Measurements from ENCODE around the gene CSAD. TPM values are rescaled to one million over a fixed set of nuclear protein-coding genes. Genes with fewer than 3 reads are reported as not detected.

Gene CSAD
- total and polyA plus RNA-seq, 3 experiments from 2014 or later, result 0.70 to 18.7 (median 15.8) TPM

DNA sequence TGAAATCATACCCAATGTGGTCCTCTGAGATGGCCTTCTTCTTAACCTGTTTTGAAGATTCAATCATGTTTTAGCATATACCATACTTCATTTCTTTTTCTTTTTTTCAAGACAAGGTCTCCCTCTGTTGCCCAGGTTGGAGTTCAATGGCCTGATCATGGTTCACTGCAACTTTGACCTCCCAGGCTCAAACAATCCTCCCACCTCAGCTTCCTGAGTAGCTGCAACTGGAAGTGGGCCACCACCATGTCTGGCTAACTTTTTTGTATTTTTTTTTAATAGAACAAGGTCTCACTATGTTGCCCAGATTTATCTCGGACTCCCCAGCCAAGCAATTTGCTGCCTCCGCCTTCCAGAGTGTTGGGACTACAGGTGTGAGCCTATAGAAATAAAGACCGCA lies 47.0 kb downstream of the CSAD start:
- Mint-ChIP-seq H3K27me3 (peaks cover 10 to 14% of the 10 kb centered on the region in 2 donors), H3K4me3 (no peak overlapping the region), H3K27ac (no peak overlapping the region), H3K36me3 (peaks cover 0 to 11% (median 2%) of the 10 kb centered on the region in 3 donors), H3K9me3 (peaks cover 8 to 14% (median 12%) of the 10 kb centered on the region in 5 donors), H3K4me1 (no peaks in the 10 kb centered on the region)
- no peaks in the 10 kb centered on the region for H3K9me3 ChIP-seq (ENCODE audit: low read length)
- CTCF ChIA-PET, result interaction anchor here (1.2 kb wide), 1 partner anchor 68 kb away, joined by 4 read pairs; no protein-coding TSS in a partner anchor
- no peaks in the 10 kb centered on the region for H3K4me1 ChIP-seq (ENCODE audit: insufficient read depth, low read length)
- H3K36me3 ChIP-seq (ENCODE audit: insufficient read depth, low read length), result no peaks in the 10 kb centered on the region
- POLR2A ChIA-PET, result interaction anchor here (0.6 kb wide), 1 partner anchor 23 kb away, joined by 4 read pairs; no protein-coding TSS in a partner anchor
- H3K4me3 ChIP-seq (ENCODE audit: low read length), result no peak overlapping the region
- no peaks in the 10 kb centered on the region for H3K27me3 ChIP-seq (ENCODE audit: insufficient read depth, low read length, poor library complexity, severe bottlenecking)
- no peak overlapping the region for H3K27ac ChIP-seq (ENCODE audit: low read depth, low read length)
- no peak for DNase-seq

DNA sequence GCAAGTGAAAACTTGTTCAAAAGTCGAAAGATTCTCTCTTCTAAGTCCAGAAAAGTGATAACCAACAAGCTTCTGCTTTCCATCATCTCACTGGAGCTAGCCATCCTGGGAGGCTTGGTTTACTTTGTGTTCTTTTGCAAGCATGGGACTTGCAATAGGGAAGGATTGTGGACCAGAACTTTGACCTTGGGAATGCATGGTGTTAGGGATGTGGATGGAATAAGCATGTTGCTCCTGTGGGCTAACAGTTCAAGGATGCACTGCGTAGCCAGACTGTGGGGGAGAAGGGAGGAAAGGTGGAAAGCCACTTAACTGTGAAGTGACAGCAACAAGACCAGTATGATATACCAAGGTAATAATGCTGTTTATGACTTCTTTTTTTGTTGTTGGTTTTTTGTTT lies 48.9 kb downstream of the CSAD start:
- no peaks in the 10 kb centered on the region for H3K4me1 ChIP-seq (ENCODE audit: insufficient read depth, low read length)
- no peak overlapping the region for H3K4me3 Mint-ChIP-seq
- H3K36me3 Mint-ChIP-seq, result no peaks in the 10 kb centered on the region
- H3K9me3 Mint-ChIP-seq, result peaks cover 0 to 3% (median 2%) of the 10 kb centered on the region in 5 donors
- no peak for DNase-seq
- no peaks in the 10 kb centered on the region for H3K9me3 ChIP-seq (ENCODE audit: low read length)
- peaks cover 0 to 1% of the 10 kb centered on the region in 2 donors for H3K27me3 Mint-ChIP-seq
- H3K36me3 ChIP-seq (ENCODE audit: insufficient read depth, low read length), result no peaks in the 10 kb centered on the region
- H3K27ac ChIP-seq (ENCODE audit: low read depth, low read length), result no peak overlapping the region
- H3K27me3 ChIP-seq (ENCODE audit: insufficient read depth, low read length, poor library complexity, severe bottlenecking), result no peaks in the 10 kb centered on the region
- H3K4me3 ChIP-seq (ENCODE audit: low read length), result no peak overlapping the region
- ChIA-PET POLR2A (no interaction called here), CTCF (no interaction called here)
- peak overlapping the region in 1 of 8 donors; percentile 34 for H3K27ac Mint-ChIP-seq
- no peaks in the 10 kb centered on the region for H3K4me1 Mint-ChIP-seq

DNA sequence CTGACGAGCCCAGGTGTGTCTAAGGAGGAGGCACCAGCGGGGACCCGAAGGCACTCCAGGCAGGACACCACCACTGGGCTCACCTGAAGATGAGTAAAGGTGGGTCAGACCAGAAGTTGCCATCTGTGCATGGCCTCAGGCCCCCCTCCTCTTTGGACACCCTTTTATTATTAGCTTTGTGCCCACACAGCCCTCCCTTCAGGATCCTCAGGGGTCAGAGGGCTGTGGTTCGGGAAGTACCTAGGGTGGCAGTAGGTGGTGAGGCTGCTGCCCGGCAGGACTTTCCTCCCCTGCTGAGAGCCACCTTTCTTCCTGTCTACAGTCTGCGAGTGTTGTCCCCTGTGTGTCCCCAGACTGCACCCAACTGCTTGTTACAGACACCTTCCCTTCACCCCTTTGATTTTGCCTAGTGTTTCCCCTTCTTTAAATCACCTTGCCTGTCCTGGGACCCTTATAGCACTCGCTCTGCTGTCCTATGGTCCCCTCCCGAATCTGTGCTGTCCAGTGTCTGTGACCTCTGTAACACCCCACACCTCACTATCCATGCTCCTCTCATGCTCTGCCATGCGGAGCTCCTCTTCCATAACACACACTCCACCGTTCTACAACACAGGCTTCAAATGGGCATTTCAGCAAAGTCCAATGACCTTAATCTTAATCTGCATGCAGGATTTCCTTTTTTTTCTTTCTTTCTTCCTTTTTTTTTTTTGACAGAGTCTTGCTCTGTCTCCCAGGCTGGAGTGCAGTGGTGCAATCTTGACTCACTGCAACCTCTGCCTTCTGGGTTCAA lies 51.8 kb downstream of the CSAD start:
- Histone ChIP-seq H3K36me3 (ENCODE audit: insufficient read depth, low read length) (no peaks in the 10 kb centered on the region), H3K9me3 (ENCODE audit: low read length) (no peaks in the 10 kb centered on the region), H3K4me1 (ENCODE audit: insufficient read depth, low read length) (no peaks in the 10 kb centered on the region), H3K27me3 (ENCODE audit: insufficient read depth, low read length, poor library complexity, severe bottlenecking) (no peaks in the 10 kb centered on the region), H3K27ac (ENCODE audit: low read depth, low read length) (no peak overlapping the region), H3K4me3 (ENCODE audit: low read length) (no peak overlapping the region)
- Mint-ChIP-seq H3K27ac (peak overlapping the region in 2 of 8 donors; percentile 7 to 30), H3K4me1 (no peaks in the 10 kb centered on the region), H3K4me3 (no peak overlapping the region), H3K9me3 (no peaks in the 10 kb centered on the region), H3K36me3 (peaks cover 0 to 4% (median 0%) of the 10 kb centered on the region in 3 donors), H3K27me3 (peaks cover 0 to 1% of the 10 kb centered on the region in 2 donors)
- POLR2A ChIA-PET, result no interaction called here
- DNase-seq, result no peak
- CTCF ChIA-PET, result no interaction called here

DNA sequence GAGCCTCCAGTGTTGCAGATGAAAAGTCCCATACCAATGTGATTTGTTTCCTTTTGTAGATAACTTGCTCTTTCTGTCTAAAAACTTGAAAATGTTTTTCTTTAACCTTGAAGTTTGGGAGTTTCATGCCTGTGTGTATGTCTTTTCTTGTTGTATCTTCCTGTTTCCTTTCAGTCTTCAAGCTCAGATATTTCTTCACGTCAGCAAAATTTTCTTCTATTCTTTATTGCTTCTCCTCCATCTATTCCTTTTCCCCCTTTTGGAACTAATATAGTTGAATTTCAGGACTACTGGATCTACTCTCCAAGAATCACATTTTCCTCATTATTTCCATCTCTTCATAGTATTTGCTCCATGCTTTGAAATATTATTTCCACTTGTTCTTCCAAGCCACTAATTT lies 53.6 kb downstream of the CSAD start:
- DNase-seq, result no peak
- no peaks in the 10 kb centered on the region for H3K9me3 Mint-ChIP-seq
- no peak overlapping the region for H3K27ac Mint-ChIP-seq
- POLR2A ChIA-PET, result no interaction called here
- Histone ChIP-seq H3K36me3 (ENCODE audit: insufficient read depth, low read length) (no peaks in the 10 kb centered on the region), H3K4me1 (ENCODE audit: insufficient read depth, low read length) (no peaks in the 10 kb centered on the region), H3K27me3 (ENCODE audit: insufficient read depth, low read length, poor library complexity, severe bottlenecking) (no peaks in the 10 kb centered on the region), H3K9me3 (ENCODE audit: low read length) (no peaks in the 10 kb centered on the region), H3K27ac (ENCODE audit: low read depth, low read length) (no peak overlapping the region), H3K4me3 (ENCODE audit: low read length) (no peak overlapping the region)
- peaks cover 0 to 1% of the 10 kb centered on the region in 2 donors for H3K27me3 Mint-ChIP-seq
- H3K4me3 Mint-ChIP-seq, result no peak overlapping the region
- no peaks in the 10 kb centered on the region for H3K4me1 Mint-ChIP-seq
- CTCF ChIA-PET, result no interaction called here
- peaks cover 0 to 8% (median 0%) of the 10 kb centered on the region in 3 donors for H3K36me3 Mint-ChIP-seq

DNA sequence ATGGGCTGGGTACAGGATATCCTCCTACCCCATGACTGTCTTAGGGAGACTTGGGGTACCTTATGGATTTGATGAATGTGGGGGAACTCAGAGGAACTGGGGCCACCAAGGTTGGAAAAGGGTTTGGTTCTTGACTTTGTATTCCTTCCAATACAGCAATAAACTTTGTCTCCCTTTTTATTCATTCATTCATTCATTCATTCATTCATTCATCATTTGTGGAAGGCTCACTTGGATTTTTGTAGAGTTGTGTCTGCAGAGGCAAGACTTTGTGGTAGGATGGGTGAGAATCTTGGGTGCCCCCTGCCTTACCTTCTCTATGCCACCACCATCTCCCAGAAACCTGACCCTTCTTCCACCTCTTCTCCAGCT lies 56.4 kb downstream of the CSAD start:
- Mint-ChIP-seq H3K36me3 (peaks cover 0 to 8% (median 0%) of the 10 kb centered on the region in 3 donors), H3K27ac (no peak overlapping the region), H3K4me1 (no peaks in the 10 kb centered on the region), H3K9me3 (no peaks in the 10 kb centered on the region), H3K27me3 (no peaks in the 10 kb centered on the region), H3K4me3 (no peak overlapping the region)
- POLR2A ChIA-PET, result no interaction called here
- Histone ChIP-seq H3K4me1 (ENCODE audit: insufficient read depth, low read length) (no peaks in the 10 kb centered on the region), H3K36me3 (ENCODE audit: insufficient read depth, low read length) (no peaks in the 10 kb centered on the region), H3K4me3 (ENCODE audit: low read length) (no peak overlapping the region), H3K27me3 (ENCODE audit: insufficient read depth, low read length, poor library complexity, severe bottlenecking) (no peaks in the 10 kb centered on the region), H3K27ac (ENCODE audit: low read depth, low read length) (no peak overlapping the region), H3K9me3 (ENCODE audit: low read length) (no peaks in the 10 kb centered on the region)
- CTCF ChIA-PET, result interaction anchor here (0.8 to 1.0 kb wide), 2 partner anchors 35 to 58 kb away, joined by 3 to 4 read pairs; no protein-coding TSS in a partner anchor
- DNase-seq, result no peak

DNA sequence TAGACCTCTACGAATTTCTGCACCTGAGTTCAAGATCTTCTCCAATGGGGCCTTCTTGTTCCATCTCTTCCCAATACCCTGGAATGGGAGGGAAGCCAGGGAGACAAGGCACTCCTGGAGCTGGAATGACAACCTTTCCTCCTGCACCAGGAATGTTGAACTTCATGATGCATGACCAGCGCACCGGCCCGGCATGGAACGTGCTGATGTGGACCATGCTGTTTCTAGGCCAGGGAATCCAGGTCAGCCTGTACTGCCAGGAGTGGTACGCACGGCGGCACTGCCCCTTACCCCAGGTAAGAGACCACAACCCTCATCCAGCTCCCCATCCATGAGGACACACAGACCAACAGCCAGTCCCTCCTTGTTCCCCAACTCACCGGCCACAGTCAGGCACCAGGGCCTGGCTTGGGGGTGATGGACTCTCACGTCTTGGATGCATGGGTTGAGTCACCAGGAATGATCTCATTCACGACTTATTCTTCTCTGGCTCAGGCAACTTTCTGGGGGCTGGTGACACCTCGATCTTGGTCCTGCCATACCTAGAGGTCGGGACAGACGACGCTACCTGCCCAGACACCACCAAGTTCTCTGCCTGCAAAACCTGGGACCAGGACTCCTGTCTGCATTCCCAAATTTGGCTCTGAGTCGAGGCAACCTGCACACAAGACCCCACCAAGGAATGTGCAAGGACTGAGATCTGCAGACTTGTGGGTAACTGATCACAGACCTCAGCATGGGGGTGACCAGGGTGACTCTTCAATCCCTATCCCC lies 57.0 kb downstream of the CSAD start:
- CTCF ChIA-PET, result interaction anchor here (0.8 to 1.0 kb wide), 2 partner anchors 36 to 57 kb away, joined by 3 to 4 read pairs; no protein-coding TSS in a partner anchor
- H3K9me3 Mint-ChIP-seq, result no peaks in the 10 kb centered on the region
- no peaks in the 10 kb centered on the region for H3K9me3 ChIP-seq (ENCODE audit: low read length)
- peaks cover 0 to 8% (median 0%) of the 10 kb centered on the region in 3 donors for H3K36me3 Mint-ChIP-seq
- POLR2A ChIA-PET, result no interaction called here
- H3K4me3 ChIP-seq (ENCODE audit: low read length), result no peak overlapping the region
- H3K4me1 Mint-ChIP-seq, result no peaks in the 10 kb centered on the region
- no peak overlapping the region for H3K4me3 Mint-ChIP-seq
- no peaks in the 10 kb centered on the region for H3K27me3 Mint-ChIP-seq
- H3K27me3 ChIP-seq (ENCODE audit: insufficient read depth, low read length, poor library complexity, severe bottlenecking), result no peaks in the 10 kb centered on the region
- no peak overlapping the region for H3K27ac Mint-ChIP-seq
- no peak overlapping the region for H3K27ac ChIP-seq (ENCODE audit: low read depth, low read length)
- no peaks in the 10 kb centered on the region for H3K36me3 ChIP-seq (ENCODE audit: insufficient read depth, low read length)
- no peak for DNase-seq
- no peaks in the 10 kb centered on the region for H3K4me1 ChIP-seq (ENCODE audit: insufficient read depth, low read length)

DNA sequence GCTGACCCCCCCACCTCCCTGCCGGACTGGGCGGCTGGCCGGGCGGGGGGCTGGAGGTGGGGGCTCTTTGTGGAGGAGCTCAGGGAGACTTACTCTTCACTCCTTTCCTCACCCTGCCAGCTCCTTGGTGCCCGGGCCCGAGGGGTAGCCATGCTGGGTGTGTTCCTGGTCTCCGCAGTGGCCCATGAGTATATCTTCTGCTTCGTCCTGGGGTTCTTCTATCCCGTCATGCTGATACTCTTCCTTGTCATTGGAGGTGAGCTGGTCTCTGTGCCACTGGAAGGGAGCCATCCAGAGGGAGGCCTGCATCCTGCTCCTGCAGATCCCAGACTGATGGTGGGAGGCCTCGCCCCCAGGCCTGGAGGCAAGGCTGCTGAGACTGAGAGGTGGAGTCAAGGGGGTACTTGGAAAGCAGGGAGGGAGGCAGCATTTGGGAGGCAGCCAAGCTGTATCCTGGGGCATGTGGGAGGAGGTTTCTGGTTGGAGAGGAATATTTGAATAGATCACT lies 57.7 kb downstream of the CSAD start:
- no peak for DNase-seq
- Mint-ChIP-seq H3K9me3 (no peaks in the 10 kb centered on the region), H3K27ac (peak overlapping the region in 1 of 8 donors; percentile 44), H3K36me3 (peaks cover 0 to 8% (median 0%) of the 10 kb centered on the region in 3 donors), H3K27me3 (no peaks in the 10 kb centered on the region), H3K4me3 (no peak overlapping the region), H3K4me1 (no peaks in the 10 kb centered on the region)
- Histone ChIP-seq H3K4me1 (ENCODE audit: insufficient read depth, low read length) (no peaks in the 10 kb centered on the region), H3K9me3 (ENCODE audit: low read length) (no peaks in the 10 kb centered on the region), H3K36me3 (ENCODE audit: insufficient read depth, low read length) (no peaks in the 10 kb centered on the region), H3K27ac (ENCODE audit: low read depth, low read length) (no peak overlapping the region), H3K4me3 (ENCODE audit: low read length) (no peak overlapping the region), H3K27me3 (ENCODE audit: insufficient read depth, low read length, poor library complexity, severe bottlenecking) (no peaks in the 10 kb centered on the region)
- POLR2A ChIA-PET, result no interaction called here
- CTCF ChIA-PET, result no interaction called here

Data from CD8-positive, alpha-beta memory T cell (primary cell).